ENCODE data around the gene CYTH3. TPM values are rescaled to one million over a fixed set of nuclear protein-coding genes. Genes with fewer than 3 reads are reported as not detected.

The CYTH3 gene, protein sequence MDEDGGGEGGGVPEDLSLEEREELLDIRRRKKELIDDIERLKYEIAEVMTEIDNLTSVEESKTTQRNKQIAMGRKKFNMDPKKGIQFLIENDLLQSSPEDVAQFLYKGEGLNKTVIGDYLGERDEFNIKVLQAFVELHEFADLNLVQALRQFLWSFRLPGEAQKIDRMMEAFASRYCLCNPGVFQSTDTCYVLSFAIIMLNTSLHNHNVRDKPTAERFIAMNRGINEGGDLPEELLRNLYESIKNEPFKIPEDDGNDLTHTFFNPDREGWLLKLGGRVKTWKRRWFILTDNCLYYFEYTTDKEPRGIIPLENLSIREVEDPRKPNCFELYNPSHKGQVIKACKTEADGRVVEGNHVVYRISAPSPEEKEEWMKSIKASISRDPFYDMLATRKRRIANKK
- 25.6 to 32.4 TPM (median 27.8 TPM) in 5 replicates for total RNA-seq (2022; extraction: Qiagen RNA extraction)

DNA sequence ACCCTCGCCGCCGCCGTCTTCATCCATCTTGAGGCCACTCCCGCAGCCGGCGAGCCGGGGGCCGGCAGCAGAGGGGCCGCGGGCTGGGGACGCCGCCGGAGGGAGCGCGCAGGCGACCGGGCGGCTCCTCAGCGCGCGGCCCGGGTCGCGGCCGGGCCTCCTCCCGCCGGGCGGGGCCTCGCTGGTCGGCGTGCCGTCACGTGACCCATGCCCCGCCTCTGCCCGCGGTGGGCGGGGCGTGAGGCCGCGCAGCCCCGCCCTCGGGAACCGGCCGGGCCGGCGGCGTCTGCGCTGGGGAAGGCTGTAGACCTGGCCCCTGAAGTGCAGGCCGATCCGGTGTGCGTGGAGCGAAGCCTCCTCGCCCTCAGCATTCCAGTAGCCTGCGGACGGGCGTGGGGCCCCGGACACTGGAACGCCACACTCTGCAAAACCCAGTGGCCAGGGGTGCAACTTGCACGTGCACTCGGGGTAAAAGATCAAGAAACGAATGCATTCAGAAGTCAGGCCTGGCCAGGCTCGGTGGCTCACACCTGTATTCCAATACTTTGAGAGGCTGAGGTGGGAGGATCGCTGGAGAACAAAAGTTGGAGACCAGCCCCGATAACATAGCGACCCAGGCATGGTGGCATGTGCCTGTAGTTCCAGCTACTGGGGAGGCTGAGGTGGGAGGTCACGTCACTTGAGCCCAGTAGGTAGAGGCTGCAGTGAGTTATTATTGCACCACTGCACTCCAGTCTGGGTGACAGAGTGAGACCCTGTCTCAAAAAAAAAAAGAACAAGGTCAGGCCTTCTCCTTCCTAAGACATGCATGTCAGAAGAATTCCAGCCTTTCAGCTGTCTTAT is at the start of gene CYTH3:
Gene CYTH3, minus strand, starts transcription at position 144 of the 843 bp plus-strand sequence. Its CDS starts 117 bp downstream, at position 27.

Other genes with a start within 250 kb of the CYTH3 start
- 0.28 to 1.2 TPM (median 0.51 TPM) in 5 replicates for gene ANKRD61, start 241.2 kb downstream of the CYTH3 start, total RNA-seq (2022; extraction: Qiagen RNA extraction)
- 60.2 to 80.1 TPM (median 71.8 TPM) in 5 replicates for gene EIF2AK1, start 213.4 kb downstream of the CYTH3 start, total RNA-seq (2022; extraction: Qiagen RNA extraction)
- 6.7 to 8.3 TPM (median 7.6 TPM) in 5 replicates for gene USP42, start 167.7 kb downstream of the CYTH3 start, total RNA-seq (2022; extraction: Qiagen RNA extraction)
- 12.6 to 16.5 TPM (median 15.3 TPM) in 5 replicates for gene FAM220A, start 76.3 kb upstream of the CYTH3 start, total RNA-seq (2022; extraction: Qiagen RNA extraction)
- 326 to 394 TPM (median 384 TPM) in 5 replicates for gene RAC1, start 101.9 kb upstream of the CYTH3 start, total RNA-seq (2022; extraction: Qiagen RNA extraction)
- gene DAGLB, start 175.3 kb upstream of the CYTH3 start, total RNA-seq (2022; extraction: Qiagen RNA extraction), result 17.3 to 24.5 TPM (median 22.9 TPM) in 5 replicates
- gene KDELR2, start 211.5 kb upstream of the CYTH3 start, total RNA-seq (2022; extraction: Qiagen RNA extraction), result 107 to 138 TPM (median 134 TPM) in 5 replicates

Measured in A549 treated with Mapracorat at 1 μM for 4 hours (cell line).